Neural crest cell (in vitro differentiated cells): Measurements from ENCODE around the gene CEP19. TPM values are rescaled to one million over a fixed set of nuclear protein-coding genes. Genes with fewer than 3 reads are reported as not detected.
A peak's percentile ranks its signal among the peaks of the same experiment; 100 is the strongest.

ENCODE experiments used
- DNase-seq: peaks from one replicate; pipeline ENCODE4 v3.0.0; 2021; ENCODE audit warnings: low read depth, mixed read lengths, low spot score
- H3K27ac Mint-ChIP-seq: one replicate; pipeline ENCODE4 v1.8.0; 2021; ENCODE audit warnings: mild to moderate bottlenecking, mixed read lengths; ENCODE audit not compliant: unreplicated experiment
- H3K27me3 Mint-ChIP-seq: 2 replicates; pipeline ENCODE4 v1.8.0; 2021; ENCODE audit warnings: low read depth, mild to moderate bottlenecking, mixed read lengths
- H3K36me3 Mint-ChIP-seq: 2 replicates; pipeline ENCODE4 v1.8.0; 2021; ENCODE audit warnings: low read depth, mild to moderate bottlenecking, mixed read lengths
- H3K4me1 Mint-ChIP-seq: 2 replicates; pipeline ENCODE4 v1.8.0; 2021; ENCODE audit warnings: mixed read lengths
- H3K4me3 Mint-ChIP-seq: one replicate; pipeline ENCODE4 v1.8.0; 2021; ENCODE audit warnings: mild to moderate bottlenecking, mixed read lengths
- H3K9me3 Mint-ChIP-seq: 2 replicates; pipeline ENCODE4 v1.8.0; 2021; ENCODE audit warnings: mixed read lengths
- CTCF ChIP-seq: fragments of 200-600 bp; sonication (generic); conservative IDR thresholded peaks from 2 replicates; pipeline ENCODE4 v1.5.0; 2021; ENCODE audit warnings: antibody characterized with exemption, mild to moderate bottlenecking
- total RNA-seq: library from RNA; stranded (reverse); gene quantifications from 2 replicates; pipeline ENCODE4 v1.2.1, GENCODE V29; 2021

The CEP19 gene
- total RNA-seq, 1 donor from 2014 or later = 6.3 TPM

- no peak for DNase-seq
- no peak for TF ChIP-seq CTCF
- H3K27ac Mint-ChIP-seq = peak overlapping the region; percentile 97
- H3K9me3 Mint-ChIP-seq = no peaks in the 10 kb centered on the region
- no peaks in the 10 kb centered on the region for H3K36me3 Mint-ChIP-seq
- peaks cover 35% of the 10 kb centered on the region for H3K4me1 Mint-ChIP-seq
- peak overlapping the region; percentile 7 for H3K4me3 Mint-ChIP-seq
- H3K27me3 Mint-ChIP-seq = no peaks in the 10 kb centered on the region
Observed at GRCh38 chr3:196670339-196670738, 41.7 kb downstream of the CEP19 start.

- Mint-ChIP-seq H3K4me3 (no peak overlapping the region), H3K27me3 (no peaks in the 10 kb centered on the region), H3K4me1 (peaks cover 46% of the 10 kb centered on the region), H3K36me3 (no peaks in the 10 kb centered on the region), H3K27ac (no peak overlapping the region), H3K9me3 (no peaks in the 10 kb centered on the region)
- no peak for TF ChIP-seq CTCF
- no peak for DNase-seq
Observed at GRCh38 chr3:196667056-196667825, 44.8 kb downstream of the CEP19 start.

DNA sequence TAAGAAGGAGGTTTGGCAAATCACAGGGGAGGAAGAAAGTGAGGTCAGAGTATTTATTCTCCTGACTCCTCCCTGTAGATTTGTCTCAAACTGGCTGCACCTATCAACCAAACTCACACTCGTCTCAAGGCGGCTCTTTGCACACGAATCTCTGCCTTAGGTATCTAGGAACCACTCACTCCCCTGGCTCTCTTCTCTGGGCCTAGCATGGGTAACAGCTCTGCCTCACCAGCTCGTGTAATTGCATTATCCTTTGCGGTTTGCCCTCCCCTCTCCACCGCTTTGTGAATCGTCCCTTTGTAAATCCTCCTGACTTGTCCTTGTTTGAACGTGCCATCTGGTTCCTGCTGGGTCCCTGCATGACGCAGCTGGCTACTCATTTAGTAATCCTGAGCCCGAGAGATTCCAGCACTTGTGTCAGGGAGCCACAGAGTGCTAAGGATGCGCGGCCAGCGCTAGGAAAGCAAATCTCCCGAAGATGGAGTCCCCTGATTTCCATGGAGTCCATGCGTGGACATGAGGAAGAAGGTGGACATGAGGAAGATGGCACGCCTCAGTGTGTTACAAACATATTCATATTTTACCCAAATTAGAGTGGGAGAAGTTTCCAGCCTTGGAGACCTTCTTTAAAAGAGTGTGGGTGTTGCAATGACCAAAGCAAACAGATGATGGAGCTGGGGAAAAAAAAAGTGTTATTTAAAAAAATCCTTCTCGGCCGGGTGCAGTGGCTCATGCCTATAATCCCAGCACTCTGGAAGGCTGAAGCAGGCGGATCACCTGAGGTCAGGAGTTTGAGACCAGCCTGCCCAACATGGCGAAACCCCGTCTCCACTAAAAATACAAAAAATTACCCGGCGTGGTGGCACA is 45.8 kb downstream of the CEP19 start:
- Mint-ChIP-seq H3K36me3 (no peaks in the 10 kb centered on the region), H3K4me1 (peaks cover 40% of the 10 kb centered on the region), H3K9me3 (no peaks in the 10 kb centered on the region), H3K27me3 (no peaks in the 10 kb centered on the region), H3K4me3 (peak overlapping the region; percentile 8), H3K27ac (peak overlapping the region; percentile 98)
- DNase-seq = peak; percentile 40
- no peak for TF ChIP-seq CTCF

- H3K36me3 Mint-ChIP-seq = no peaks in the 10 kb centered on the region
- DNase-seq = no peak
- no peaks in the 10 kb centered on the region for H3K9me3 Mint-ChIP-seq
- H3K4me1 Mint-ChIP-seq = peaks cover 28% of the 10 kb centered on the region
- H3K27ac Mint-ChIP-seq = no peak overlapping the region
- no peaks in the 10 kb centered on the region for H3K27me3 Mint-ChIP-seq
- H3K4me3 Mint-ChIP-seq = no peak overlapping the region
- no peak for TF ChIP-seq CTCF
Observed at GRCh38 chr3:196662711-196663571, 49.1 kb downstream of the CEP19 start.

DNA sequence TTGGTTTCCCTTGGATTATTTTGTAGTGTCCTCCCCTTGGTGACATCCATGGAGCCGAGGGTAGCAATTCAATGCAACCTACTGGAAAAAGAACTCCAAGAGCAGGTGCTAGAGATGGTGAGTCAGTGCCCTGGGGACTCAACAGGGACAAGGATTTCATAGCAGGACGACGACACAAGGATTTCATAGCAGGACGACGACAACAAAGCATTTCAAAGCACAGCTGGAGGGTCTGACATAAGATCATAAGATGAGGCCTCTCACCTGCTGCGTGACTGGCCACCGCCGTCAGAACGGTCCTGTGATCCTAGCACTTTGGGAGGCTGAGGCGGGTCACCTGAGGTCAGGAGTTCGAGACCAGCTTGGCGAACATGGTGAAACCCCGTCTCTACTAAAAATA is 50.0 kb downstream of the CEP19 start:
- Mint-ChIP-seq H3K27ac (peak overlapping the region; percentile 80), H3K4me1 (peaks cover 25% of the 10 kb centered on the region)

More for the DNA sequence above, 50.0 kb downstream of the CEP19 start:
- no peak for TF ChIP-seq CTCF
- Mint-ChIP-seq H3K9me3 (no peaks in the 10 kb centered on the region), H3K4me3 (no peak overlapping the region), H3K36me3 (no peaks in the 10 kb centered on the region), H3K27me3 (no peaks in the 10 kb centered on the region)
- DNase-seq = no peak
